Gastrocnemius medialis (tissue), 4 donors: ENCODE data around the gene LSP1. TPM values are rescaled to one million over a fixed set of nuclear protein-coding genes. Genes with fewer than 3 reads are reported as not detected.

ENCODE experiments used
- ATAC-seq, 2 donors: fragments of 150-250 bp; one replicate each; pipeline ENCODE4 v1.9.1; 2016
- DNase-seq, 2 donors: peaks; one replicate each; pipeline ENCODE4 v3.0.0-alpha.2; 2019
- H3K27ac ChIP-seq, 4 donors: fragments of 200-600 bp; sonication (generic); 1 replicate in 1 of 4; 2 replicates in 3 of 4; pipeline ENCODE4 v1.5.1; 2016 to 2018; ENCODE audit warnings: mild to moderate bottlenecking in 2 of 4, moderate library complexity in 1 of 4
- H3K27me3 ChIP-seq, 3 donors: fragments of 200-600 bp; sonication (generic) in 2 of 3; 1 replicate in 1 of 3; 2 replicates in 2 of 3; pipeline versions ENCODE4 v1.5.1 to v1.6.0; 2016 to 2019; ENCODE audit warnings: mild to moderate bottlenecking in 1 of 3, moderate library complexity in 1 of 3
- H3K36me3 ChIP-seq, 2 donors: fragments of 200-600 bp; sonication (generic) in 1 of 2; one replicate each; pipeline ENCODE4 v1.5.1; 2017 to 2018
- H3K4me1 ChIP-seq, 2 donors: fragments of 200-600 bp; sonication (generic) in 1 of 2; one replicate each; pipeline ENCODE4 v1.5.1; 2016 to 2017; ENCODE audit warnings: mild to moderate bottlenecking in 2 of 2
- H3K4me3 ChIP-seq, 4 donors: fragments of 200-600 bp; sonication (generic) in 3 of 4; 1 replicate in 1 of 4; 2 replicates in 3 of 4; pipeline ENCODE4 v1.5.1; 2016 to 2019; ENCODE audit warnings: mild to moderate bottlenecking in 2 of 4
- H3K9me3 ChIP-seq, 3 donors: fragments of 200-600 bp; sonication (generic) in 2 of 3; 1 replicate in 1 of 3; 2 replicates in 2 of 3; pipeline ENCODE4 v1.5.1; 2016 to 2019
- POLR2A ChIP-seq, 2 donors: fragments of 450-650 bp; IDR thresholded peaks; one replicate each; pipeline ENCODE4 v1.6.1; 2017; ENCODE audit warnings: antibody characterized with exemption in 2 of 2, mild to moderate bottlenecking in 2 of 2, moderate library complexity in 2 of 2
- in situ Hi-C, 4 donors: fragments of 200-750 bp; cut with MboI; loops; one replicate each; pipeline versions ENCODE4 v1.15.0 to v1.8.0; 2017; ENCODE audit warnings: low sequenced_read_pairs in 4 of 4
- intact Hi-C: fragments of 100-400 bp; cut with DNase I; formaldehyde crosslinking; loops from one replicate; pipeline ENCODE4 v1.15.1; 2023; ENCODE audit warnings: low total_unique reads
- total RNA-seq, 4 donors: library from RNA; depleted of rRNA; stranded (reverse); fragments of >200 nt; gene quantifications; one replicate each; pipeline versions ENCODE4 v1.1.0 to v1.2.3, GENCODE V29; 2016
- TF ChIP-seq, protein P1 (sequence below), 5 experiments: fragments of 450-650 bp in 3 of 5; fragments of 200-600 bp in 2 of 5; sonication (generic) in 2 of 5; IDR thresholded peaks in 4 of 5; conservative IDR thresholded peaks in 1 of 5; 1 replicate in 4 of 5; 2 replicates in 1 of 5; pipeline ENCODE4 v1.5.1; 2016 to 2019; ENCODE audit warnings: antibody characterized with exemption in 5 of 5, mild to moderate bottlenecking in 3 of 5, moderate library complexity in 3 of 5

LSP1 gene
- total RNA-seq, 4 donors from 2014 or later = 3.0 to 13.5 (median 5.5) TPM

DNA sequence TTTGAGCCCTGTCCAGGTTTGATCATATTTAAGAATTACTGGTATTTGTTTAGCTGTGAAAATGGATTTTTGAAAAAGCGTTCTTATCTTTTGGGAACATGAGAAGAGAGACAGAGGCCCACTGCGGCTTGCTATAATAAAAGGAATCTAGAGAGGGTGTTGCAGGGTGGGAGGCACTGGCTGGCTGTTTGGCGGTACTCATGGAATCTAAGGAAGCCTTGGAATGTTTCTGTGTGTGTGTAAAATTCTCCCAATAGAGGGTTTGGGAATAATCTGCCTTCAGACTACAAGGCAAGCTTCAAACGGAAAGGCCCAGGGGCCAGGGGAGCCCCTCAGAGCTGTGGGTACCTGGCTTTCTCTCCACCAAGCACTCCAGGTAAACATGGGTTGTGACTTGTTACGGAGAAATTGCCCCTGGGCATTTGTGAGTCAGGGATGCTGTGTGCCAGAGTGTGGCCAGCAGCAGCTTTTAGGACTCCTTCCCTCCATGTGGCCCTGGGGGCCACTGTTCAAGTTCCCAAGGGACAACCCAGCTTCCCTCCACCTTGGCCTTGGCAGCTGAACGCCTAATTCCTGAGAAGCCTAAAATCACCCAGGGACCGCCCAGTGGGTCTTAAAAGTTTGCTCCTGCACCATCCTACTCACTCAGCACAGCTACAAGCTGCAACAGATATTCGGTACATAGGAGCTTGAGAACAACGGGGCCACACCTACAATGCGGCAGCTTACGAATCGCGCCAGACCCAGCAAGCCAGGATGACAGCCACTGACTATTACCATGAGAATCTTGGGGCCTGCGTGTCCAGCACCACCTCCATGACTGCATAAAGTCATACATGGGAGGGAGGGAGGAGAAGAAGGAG is 32.2 kb upstream of the LSP1 start:
- no peaks in the 10 kb centered on the region for H3K36me3 ChIP-seq
- intact Hi-C loops = no loop called here
- H3K9me3 ChIP-seq = peaks cover 0 to 3% (median 0%) of the 10 kb centered on the region in 3 donors
- TF ChIP-seq, protein P1, sequence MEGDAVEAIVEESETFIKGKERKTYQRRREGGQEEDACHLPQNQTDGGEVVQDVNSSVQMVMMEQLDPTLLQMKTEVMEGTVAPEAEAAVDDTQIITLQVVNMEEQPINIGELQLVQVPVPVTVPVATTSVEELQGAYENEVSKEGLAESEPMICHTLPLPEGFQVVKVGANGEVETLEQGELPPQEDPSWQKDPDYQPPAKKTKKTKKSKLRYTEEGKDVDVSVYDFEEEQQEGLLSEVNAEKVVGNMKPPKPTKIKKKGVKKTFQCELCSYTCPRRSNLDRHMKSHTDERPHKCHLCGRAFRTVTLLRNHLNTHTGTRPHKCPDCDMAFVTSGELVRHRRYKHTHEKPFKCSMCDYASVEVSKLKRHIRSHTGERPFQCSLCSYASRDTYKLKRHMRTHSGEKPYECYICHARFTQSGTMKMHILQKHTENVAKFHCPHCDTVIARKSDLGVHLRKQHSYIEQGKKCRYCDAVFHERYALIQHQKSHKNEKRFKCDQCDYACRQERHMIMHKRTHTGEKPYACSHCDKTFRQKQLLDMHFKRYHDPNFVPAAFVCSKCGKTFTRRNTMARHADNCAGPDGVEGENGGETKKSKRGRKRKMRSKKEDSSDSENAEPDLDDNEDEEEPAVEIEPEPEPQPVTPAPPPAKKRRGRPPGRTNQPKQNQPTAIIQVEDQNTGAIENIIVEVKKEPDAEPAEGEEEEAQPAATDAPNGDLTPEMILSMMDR (IDR thresholded peaks at IDR 0.05 in 4 of 5, conservative IDR thresholded peaks at IDR 0.05 in 1 of 5) = no peak
- no peak for TF ChIP-seq POLR2A (IDR thresholded peaks at IDR 0.05)
- no peak overlapping the region for H3K27ac ChIP-seq
- H3K4me1 ChIP-seq = no peaks in the 10 kb centered on the region
- ATAC-seq (no peak), DNase-seq (no peak)
- no peaks in the 10 kb centered on the region for H3K27me3 ChIP-seq
- in situ Hi-C loops = loop anchor here in 3 of 4 donors (5.0 to 10.0 kb wide), 2 partner anchors 123 to 126 kb away; partner anchors contain the start of gene KRTAP5-6 (in 3 of the 3)
- no peak overlapping the region for H3K4me3 ChIP-seq

- TF ChIP-seq POLR2A (IDR thresholded peaks at IDR 0.05) = no peak
- TF ChIP-seq, protein P1 (IDR thresholded peaks at IDR 0.05 in 4 of 5, conservative IDR thresholded peaks at IDR 0.05 in 1 of 5) = no peak
- ATAC-seq = no peak
- intact Hi-C loops (no loop called here), in situ Hi-C loops (loop anchor here in 3 of 4 donors (5.0 to 10.0 kb wide), 2 partner anchors 124 to 127 kb away; partner anchors contain the start of gene KRTAP5-6 (in 3 of the 3))
- H3K4me1 ChIP-seq = no peaks in the 10 kb centered on the region
- DNase-seq = no peak
- no peak overlapping the region for H3K4me3 ChIP-seq
- H3K27me3 ChIP-seq = no peaks in the 10 kb centered on the region
- H3K36me3 ChIP-seq = no peaks in the 10 kb centered on the region
- H3K9me3 ChIP-seq = peaks cover 0 to 3% (median 0%) of the 10 kb centered on the region in 3 donors
- H3K27ac ChIP-seq = no peak overlapping the region
These were observed 31.3 kb upstream of the LSP1 start for GRCh38 chr11:1821562-1821961.

GRCh38 chr11:1822648-1823375 is 30.1 kb upstream of the LSP1 start:
- Histone ChIP-seq H3K4me1 (no peaks in the 10 kb centered on the region), H3K27ac (no peak overlapping the region), H3K27me3 (no peaks in the 10 kb centered on the region), H3K4me3 (no peak overlapping the region), H3K9me3 (peaks cover 0 to 3% (median 0%) of the 10 kb centered on the region in 3 donors), H3K36me3 (no peaks in the 10 kb centered on the region)
- no peak for DNase-seq
- in situ Hi-C loops (loop anchor here in 3 of 4 donors (5.0 to 10.0 kb wide), 2 partner anchors 126 to 128 kb away; partner anchors contain the start of gene KRTAP5-6 (in 3 of the 3)), intact Hi-C loops (no loop called here)
- no peak for ATAC-seq
- no peak for TF ChIP-seq POLR2A (IDR thresholded peaks at IDR 0.05)
- TF ChIP-seq, protein P1 (IDR thresholded peaks at IDR 0.05 in 4 of 5, conservative IDR thresholded peaks at IDR 0.05 in 1 of 5) = no peak

GRCh38 chr11:1823376-1824220 is 29.3 kb upstream of the LSP1 start:
- in situ Hi-C loops = loop anchor here in 3 of 4 donors (5.0 to 10.0 kb wide), 2 partner anchors 126 to 129 kb away; partner anchors contain the start of gene KRTAP5-6 (in 3 of the 3)
- H3K4me1 ChIP-seq = no peaks in the 10 kb centered on the region

More at GRCh38 chr11:1823376-1824220, 29.3 kb upstream of the LSP1 start:
- no peak for ATAC-seq
- TF ChIP-seq, protein P1 (IDR thresholded peaks at IDR 0.05 in 4 of 5, conservative IDR thresholded peaks at IDR 0.05 in 1 of 5) = no peak
- no peak for TF ChIP-seq POLR2A (IDR thresholded peaks at IDR 0.05)
- Histone ChIP-seq H3K27ac (no peak overlapping the region), H3K36me3 (no peaks in the 10 kb centered on the region), H3K27me3 (no peaks in the 10 kb centered on the region), H3K9me3 (peaks cover 0 to 3% (median 0%) of the 10 kb centered on the region in 3 donors), H3K4me3 (no peak overlapping the region)
- no peak for DNase-seq
- intact Hi-C loops = no loop called here
